ENCODE results near the gene LRRTM4.

LRRTM4 gene

GRCh38 chr2:77296791-77297190 lies 225.4 kb downstream of the LRRTM4 start:
- ChIA-PET POLR2A (no interaction called here), CTCF (no interaction called here)
- no peak overlapping the region for H3K27ac ChIP-seq (ENCODE audit: insufficient read depth in 1 of 2, low read depth in 1 of 2, low read length in 2 of 2, poor library complexity in 1 of 2, severe bottlenecking in 2 of 2)
- no peaks in the 10 kb centered on the region for H3K36me3 ChIP-seq (ENCODE audit: control insufficient read depth in 4 of 4, insufficient read depth in 4 of 4, low read length in 3 of 4)
- DNase-seq = no peak
- 73% methylated on average over 2 of the region's 5 CpGs for WGBS (ENCODE audit: insufficient coverage)
- no peak overlapping the region for H3K4me3 ChIP-seq (ENCODE audit: control insufficient read depth in 1 of 7, extremely low read depth in 1 of 7, insufficient read depth in 4 of 7, low read depth in 2 of 7, low read length in 6 of 7)
- no peaks in the 10 kb centered on the region for H3K9me3 ChIP-seq (ENCODE audit: control extremely low read depth in 1 of 5, control insufficient read depth in 4 of 5, insufficient read depth in 2 of 5, low read depth in 1 of 5, low read length in 4 of 5)
- no peaks in the 10 kb centered on the region for H3K27me3 ChIP-seq (replicated peaks in 2 of 5; ENCODE audit: control insufficient read depth in 4 of 5, insufficient read depth in 5 of 5, low read length in 4 of 5)
- H3K4me1 ChIP-seq (ENCODE audit: control extremely low read depth in 1 of 4, control insufficient read depth in 4 of 4, insufficient read depth in 4 of 4, low read length in 3 of 4) = no peaks in the 10 kb centered on the region

DNA sequence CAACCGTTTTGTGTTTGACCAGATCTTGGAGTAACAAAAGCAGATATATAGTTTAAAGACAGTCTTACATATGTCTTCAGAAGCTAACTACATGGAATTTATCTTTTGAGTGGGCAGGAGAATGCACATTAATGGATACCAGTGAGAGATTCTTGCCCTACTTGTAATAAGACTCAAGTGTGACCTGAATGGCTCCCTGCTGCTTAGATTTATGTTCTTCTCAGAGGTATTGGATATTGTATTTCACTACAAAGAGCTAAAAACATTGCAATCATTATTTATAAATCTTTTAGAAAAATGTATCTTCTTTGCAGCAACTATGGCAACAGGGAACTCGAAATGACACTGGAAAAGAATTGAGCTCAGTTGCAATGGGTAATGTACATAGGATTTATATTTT lies 227.7 kb downstream of the LRRTM4 start:
- WGBS (ENCODE audit: insufficient coverage) = no CpG with 5 or more reads among the region's 2 CpGs
- Histone ChIP-seq H3K9me3 (ENCODE audit: control extremely low read depth in 1 of 5, control insufficient read depth in 4 of 5, insufficient read depth in 2 of 5, low read depth in 1 of 5, low read length in 4 of 5) (no peaks in the 10 kb centered on the region), H3K36me3 (ENCODE audit: control insufficient read depth in 4 of 4, insufficient read depth in 4 of 4, low read length in 3 of 4) (no peaks in the 10 kb centered on the region), H3K4me3 (ENCODE audit: control insufficient read depth in 1 of 7, extremely low read depth in 1 of 7, insufficient read depth in 4 of 7, low read depth in 2 of 7, low read length in 6 of 7) (no peak overlapping the region), H3K4me1 (ENCODE audit: control extremely low read depth in 1 of 4, control insufficient read depth in 4 of 4, insufficient read depth in 4 of 4, low read length in 3 of 4) (no peaks in the 10 kb centered on the region), H3K27ac (ENCODE audit: insufficient read depth in 1 of 2, low read depth in 1 of 2, low read length in 2 of 2, poor library complexity in 1 of 2, severe bottlenecking in 2 of 2) (no peak overlapping the region), H3K27me3 (replicated peaks in 2 of 5; ENCODE audit: control insufficient read depth in 4 of 5, insufficient read depth in 5 of 5, low read length in 4 of 5) (no peaks in the 10 kb centered on the region)
- ChIA-PET CTCF (no interaction called here), POLR2A (no interaction called here)
- no peak for DNase-seq

GRCh38 chr2:77284353-77284752 lies 237.8 kb downstream of the LRRTM4 start:
- Histone ChIP-seq H3K9me3 (ENCODE audit: control extremely low read depth in 1 of 5, control insufficient read depth in 4 of 5, insufficient read depth in 2 of 5, low read depth in 1 of 5, low read length in 4 of 5) (no peaks in the 10 kb centered on the region), H3K36me3 (ENCODE audit: control insufficient read depth in 4 of 4, insufficient read depth in 4 of 4, low read length in 3 of 4) (no peaks in the 10 kb centered on the region), H3K4me1 (ENCODE audit: control extremely low read depth in 1 of 4, control insufficient read depth in 4 of 4, insufficient read depth in 4 of 4, low read length in 3 of 4) (no peaks in the 10 kb centered on the region), H3K27me3 (replicated peaks in 2 of 5; ENCODE audit: control insufficient read depth in 4 of 5, insufficient read depth in 5 of 5, low read length in 4 of 5) (no peaks in the 10 kb centered on the region), H3K27ac (ENCODE audit: insufficient read depth in 1 of 2, low read depth in 1 of 2, low read length in 2 of 2, poor library complexity in 1 of 2, severe bottlenecking in 2 of 2) (no peak overlapping the region), H3K4me3 (ENCODE audit: control insufficient read depth in 1 of 7, extremely low read depth in 1 of 7, insufficient read depth in 4 of 7, low read depth in 2 of 7, low read length in 6 of 7) (no peak overlapping the region)
- no peak for DNase-seq
- POLR2A ChIA-PET = no interaction called here
- no CpG with 5 or more reads among the region's 1 CpG for WGBS (ENCODE audit: insufficient coverage)
- CTCF ChIA-PET = no interaction called here

DNA sequence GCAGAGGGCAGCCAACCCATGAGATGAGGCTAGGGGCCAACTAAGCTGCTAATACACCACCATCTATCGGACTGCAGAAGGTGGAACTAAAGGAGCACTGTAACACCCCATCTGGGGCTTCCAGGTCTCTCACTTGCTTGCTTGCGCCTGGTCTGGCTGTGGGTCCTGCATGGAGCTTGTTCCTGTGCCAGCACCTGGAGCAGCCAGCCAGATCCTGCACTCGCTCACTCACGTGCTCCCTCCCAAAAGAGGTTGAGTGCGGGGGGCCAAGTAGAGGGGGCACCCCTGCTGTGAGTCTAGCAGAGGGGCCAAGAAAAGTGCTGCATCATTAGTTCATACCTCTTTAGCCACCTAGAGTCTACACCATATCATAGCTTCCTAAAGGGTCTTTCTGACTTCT lies 250.9 kb downstream of the LRRTM4 start:
- POLR2A ChIA-PET = no interaction called here
- DNase-seq = no peak
- Histone ChIP-seq H3K9me3 (ENCODE audit: control extremely low read depth in 1 of 5, control insufficient read depth in 4 of 5, insufficient read depth in 2 of 5, low read depth in 1 of 5, low read length in 4 of 5) (no peaks in the 10 kb centered on the region), H3K36me3 (ENCODE audit: control insufficient read depth in 4 of 4, insufficient read depth in 4 of 4, low read length in 3 of 4) (no peaks in the 10 kb centered on the region), H3K27ac (ENCODE audit: insufficient read depth in 1 of 2, low read depth in 1 of 2, low read length in 2 of 2, poor library complexity in 1 of 2, severe bottlenecking in 2 of 2) (no peak overlapping the region), H3K4me1 (ENCODE audit: control extremely low read depth in 1 of 4, control insufficient read depth in 4 of 4, insufficient read depth in 4 of 4, low read length in 3 of 4) (no peaks in the 10 kb centered on the region), H3K27me3 (replicated peaks in 2 of 5; ENCODE audit: control insufficient read depth in 4 of 5, insufficient read depth in 5 of 5, low read length in 4 of 5) (no peaks in the 10 kb centered on the region), H3K4me3 (ENCODE audit: control insufficient read depth in 1 of 7, extremely low read depth in 1 of 7, insufficient read depth in 4 of 7, low read depth in 2 of 7, low read length in 6 of 7) (no peak overlapping the region)
- CTCF ChIA-PET = no interaction called here
- 92% methylated on average over 2 of the region's 5 CpGs for WGBS (ENCODE audit: insufficient coverage)

- no peak for DNase-seq
- no peaks in the 10 kb centered on the region for H3K9me3 ChIP-seq (ENCODE audit: control extremely low read depth in 1 of 5, control insufficient read depth in 4 of 5, insufficient read depth in 2 of 5, low read depth in 1 of 5, low read length in 4 of 5)
- no peak overlapping the region for H3K27ac ChIP-seq (ENCODE audit: insufficient read depth in 1 of 2, low read depth in 1 of 2, low read length in 2 of 2, poor library complexity in 1 of 2, severe bottlenecking in 2 of 2)
- POLR2A ChIA-PET = no interaction called here
- no peaks in the 10 kb centered on the region for H3K36me3 ChIP-seq (ENCODE audit: control insufficient read depth in 4 of 4, insufficient read depth in 4 of 4, low read length in 3 of 4)
- CTCF ChIA-PET = no interaction called here
- H3K4me3 ChIP-seq (ENCODE audit: control insufficient read depth in 1 of 7, extremely low read depth in 1 of 7, insufficient read depth in 4 of 7, low read depth in 2 of 7, low read length in 6 of 7) = no peak overlapping the region
- no peaks in the 10 kb centered on the region for H3K27me3 ChIP-seq (replicated peaks in 2 of 5; ENCODE audit: control insufficient read depth in 4 of 5, insufficient read depth in 5 of 5, low read length in 4 of 5)
- WGBS (ENCODE audit: insufficient coverage) = 100% methylated on average over 2 of the region's 3 CpGs
- H3K4me1 ChIP-seq (ENCODE audit: control extremely low read depth in 1 of 4, control insufficient read depth in 4 of 4, insufficient read depth in 4 of 4, low read length in 3 of 4) = no peaks in the 10 kb centered on the region
These were observed 251.7 kb downstream of the LRRTM4 start for GRCh38 chr2:77270433-77270832.

- H3K4me3 ChIP-seq (ENCODE audit: control insufficient read depth in 1 of 7, extremely low read depth in 1 of 7, insufficient read depth in 4 of 7, low read depth in 2 of 7, low read length in 6 of 7) = no peak overlapping the region
- no peak overlapping the region for H3K27ac ChIP-seq (ENCODE audit: insufficient read depth in 1 of 2, low read depth in 1 of 2, low read length in 2 of 2, poor library complexity in 1 of 2, severe bottlenecking in 2 of 2)
- H3K36me3 ChIP-seq (ENCODE audit: control insufficient read depth in 4 of 4, insufficient read depth in 4 of 4, low read length in 3 of 4) = no peaks in the 10 kb centered on the region
- H3K27me3 ChIP-seq (replicated peaks in 2 of 5; ENCODE audit: control insufficient read depth in 4 of 5, insufficient read depth in 5 of 5, low read length in 4 of 5) = no peaks in the 10 kb centered on the region
- ChIA-PET POLR2A (no interaction called here), CTCF (no interaction called here)
- H3K9me3 ChIP-seq (ENCODE audit: control extremely low read depth in 1 of 5, control insufficient read depth in 4 of 5, insufficient read depth in 2 of 5, low read depth in 1 of 5, low read length in 4 of 5) = no peaks in the 10 kb centered on the region
- H3K4me1 ChIP-seq (ENCODE audit: control extremely low read depth in 1 of 4, control insufficient read depth in 4 of 4, insufficient read depth in 4 of 4, low read length in 3 of 4) = no peaks in the 10 kb centered on the region
- WGBS (ENCODE audit: insufficient coverage) = 93% methylated on average over 2 of the region's 3 CpGs
- no peak for DNase-seq
These were observed 253.6 kb downstream of the LRRTM4 start for GRCh38 chr2:77268626-77269025.

DNA sequence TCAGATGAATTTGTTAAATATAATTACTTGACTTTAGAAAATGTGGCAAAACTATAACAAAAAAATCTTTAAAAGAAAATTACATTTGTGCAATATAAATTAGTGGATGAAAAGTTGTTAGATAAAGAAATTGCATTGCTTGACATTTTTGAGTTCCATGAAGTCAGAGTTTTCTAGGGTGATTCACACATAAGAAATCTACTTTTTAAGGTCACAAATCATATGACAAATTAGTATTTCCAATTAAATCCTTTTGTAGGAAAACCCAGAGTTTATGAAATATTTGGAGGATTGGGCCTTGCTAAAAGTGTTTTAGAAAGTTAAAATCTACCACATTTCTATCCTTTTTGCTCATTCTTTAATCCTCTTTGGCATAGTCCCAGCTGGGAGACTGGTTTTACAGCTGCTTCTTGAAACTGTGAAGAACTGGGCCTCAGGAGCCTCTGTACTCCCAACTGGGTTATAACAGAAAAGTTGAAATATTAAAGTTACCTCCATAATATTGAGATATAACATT lies 289.2 kb downstream of the LRRTM4 start:
- CTCF ChIA-PET = no interaction called here
- no peaks in the 10 kb centered on the region for H3K27me3 ChIP-seq (replicated peaks in 2 of 5; ENCODE audit: control insufficient read depth in 4 of 5, insufficient read depth in 5 of 5, low read length in 4 of 5)
- POLR2A ChIA-PET = no interaction called here
- H3K9me3 ChIP-seq (ENCODE audit: control extremely low read depth in 1 of 5, control insufficient read depth in 4 of 5, insufficient read depth in 2 of 5, low read depth in 1 of 5, low read length in 4 of 5) = no peaks in the 10 kb centered on the region
- H3K36me3 ChIP-seq (ENCODE audit: control insufficient read depth in 4 of 4, insufficient read depth in 4 of 4, low read length in 3 of 4) = no peaks in the 10 kb centered on the region
- H3K27ac ChIP-seq (ENCODE audit: insufficient read depth in 1 of 2, low read depth in 1 of 2, low read length in 2 of 2, poor library complexity in 1 of 2, severe bottlenecking in 2 of 2) = no peak overlapping the region
- no peak for DNase-seq
- no peak overlapping the region for H3K4me3 ChIP-seq (ENCODE audit: control insufficient read depth in 1 of 7, extremely low read depth in 1 of 7, insufficient read depth in 4 of 7, low read depth in 2 of 7, low read length in 6 of 7)
- no peaks in the 10 kb centered on the region for H3K4me1 ChIP-seq (ENCODE audit: control extremely low read depth in 1 of 4, control insufficient read depth in 4 of 4, insufficient read depth in 4 of 4, low read length in 3 of 4)

DNA sequence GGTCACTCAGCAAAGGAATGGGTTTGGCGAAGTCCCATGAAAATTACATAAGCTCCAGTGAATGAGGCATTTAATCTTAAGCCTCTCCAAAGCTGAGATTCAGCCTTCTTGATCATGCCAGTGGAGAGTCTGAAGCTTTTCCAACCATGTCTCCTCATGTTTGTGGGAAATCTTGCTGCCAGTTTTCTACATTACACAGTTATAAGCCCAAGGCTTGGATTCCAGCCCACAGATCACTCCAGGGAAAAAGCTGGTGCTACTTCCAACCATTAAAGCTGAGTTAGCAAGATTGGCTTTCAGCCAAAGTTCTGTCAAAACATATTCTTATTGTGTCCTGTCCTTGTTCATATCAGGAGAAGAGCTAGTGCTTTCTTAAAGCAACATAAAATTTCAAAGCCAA lies 293.8 kb downstream of the LRRTM4 start:
- 100% methylated on average over 1 of the region's 1 CpG for WGBS (ENCODE audit: insufficient coverage)
- no peaks in the 10 kb centered on the region for H3K9me3 ChIP-seq (ENCODE audit: control extremely low read depth in 1 of 5, control insufficient read depth in 4 of 5, insufficient read depth in 2 of 5, low read depth in 1 of 5, low read length in 4 of 5)
- DNase-seq = no peak
- ChIA-PET CTCF (no interaction called here), POLR2A (no interaction called here)
- H3K4me3 ChIP-seq (ENCODE audit: control insufficient read depth in 1 of 7, extremely low read depth in 1 of 7, insufficient read depth in 4 of 7, low read depth in 2 of 7, low read length in 6 of 7) = no peak overlapping the region
- H3K36me3 ChIP-seq (ENCODE audit: control insufficient read depth in 4 of 4, insufficient read depth in 4 of 4, low read length in 3 of 4) = no peaks in the 10 kb centered on the region
- H3K27ac ChIP-seq (ENCODE audit: insufficient read depth in 1 of 2, low read depth in 1 of 2, low read length in 2 of 2, poor library complexity in 1 of 2, severe bottlenecking in 2 of 2) = no peak overlapping the region
- no peaks in the 10 kb centered on the region for H3K27me3 ChIP-seq (replicated peaks in 2 of 5; ENCODE audit: control insufficient read depth in 4 of 5, insufficient read depth in 5 of 5, low read length in 4 of 5)
- no peaks in the 10 kb centered on the region for H3K4me1 ChIP-seq (ENCODE audit: control extremely low read depth in 1 of 4, control insufficient read depth in 4 of 4, insufficient read depth in 4 of 4, low read length in 3 of 4)
